Cortex of kidney (tissue), 1 donor: ENCODE measurements around the gene GARIN6.
"Not testable (repeated sequence)": the region's sequence is repeated elsewhere in the genome, so short reads cannot be mapped to it uniquely, and the experiment has no call there.

ENCODE experiments used
- DNase-seq: peaks from one replicate; lab custom pipeline; 2025; lab: John Stamatoyannopoulos, UW

GARIN6 gene

GRCh38 chr12:99647453-99647852 is at the start of gene GARIN6:
GARIN6 (plus strand) TSS chr12:99647753; CDS start chr12:99648175, 422 bp downstream.
- no peak for DNase-seq

- no peak for DNase-seq
Measured at GRCh38 chr12:99598785-99599184, 48.8 kb upstream of the GARIN6 start.

GRCh38 chr12:99600388-99600787 is 47.2 kb upstream of the GARIN6 start:
- DNase-seq = no peak

GRCh38 chr12:99609455-99610181 is 37.9 kb upstream of the GARIN6 start:
- no peak for DNase-seq

GRCh38 chr12:99611117-99611516 is 36.4 kb upstream of the GARIN6 start:
- no peak for DNase-seq

- DNase-seq = no peak
Measured at GRCh38 chr12:99611599-99611998, 36.0 kb upstream of the GARIN6 start.

- DNase-seq = no peak
Measured at GRCh38 chr12:99618657-99619056, 28.9 kb upstream of the GARIN6 start.

- no peak for DNase-seq
Measured at GRCh38 chr12:99619389-99620158, 28.0 kb upstream of the GARIN6 start.

- no peak for DNase-seq
Measured at GRCh38 chr12:99620159-99620479, 27.4 kb upstream of the GARIN6 start.

GRCh38 chr12:99624591-99624990 is 23.0 kb upstream of the GARIN6 start:
- DNase-seq = not testable (repeated sequence)

- no peak for DNase-seq
Measured at GRCh38 chr12:99627459-99627858, 20.1 kb upstream of the GARIN6 start.

- DNase-seq = no peak
Measured at GRCh38 chr12:99644629-99645028, 2.9 kb upstream of the GARIN6 start.

- DNase-seq = no peak
Measured at GRCh38 chr12:99648183-99648582, 630 bp downstream of the GARIN6 start.

GRCh38 chr12:99649551-99649950 is 2.0 kb downstream of the GARIN6 start:
- DNase-seq = no peak

- DNase-seq = no peak
Measured at GRCh38 chr12:99658671-99659349, 11.3 kb downstream of the GARIN6 start.

- DNase-seq = no peak
Measured at GRCh38 chr12:99670635-99671034, 23.1 kb downstream of the GARIN6 start.

- no peak for DNase-seq
Measured at GRCh38 chr12:99680276-99680675, 32.7 kb downstream of the GARIN6 start.

GRCh38 chr12:99686142-99686541 is 38.6 kb downstream of the GARIN6 start:
- DNase-seq = no peak

GRCh38 chr12:99695050-99695449 is 47.5 kb downstream of the GARIN6 start:
- no peak for DNase-seq
